HepG2 (cell line): ENCODE data around the gene MRPS21. TPM values are rescaled to one million over a fixed set of nuclear protein-coding genes. Genes with fewer than 3 reads are reported as not detected.
A peak's percentile ranks its signal among the peaks of the same experiment; 100 is the strongest.

Source experiments
- ATAC-seq: fragments of 200-7000 bp; cut with Tn5 transposase; 3 replicates; pipeline ENCODE4 v1.9.1; 2020; ENCODE audit warnings: mild to moderate bottlenecking, moderate library complexity
- BruUV-seq: library from RNA; stranded (reverse); fragments of 400-500 nt; replicated peaks from 2 replicates; lab custom pipeline; 2021; lab: Mats Ljungman, UMichigan
- CTCF ChIA-PET: fragments of 300-600 bp; formaldehyde crosslinking; extraction: SDS; loops from one replicate; lab custom pipeline; 2021; ENCODE audit warnings: low total read pairs, inconsistent platforms, low intra/inter-chr PET ratio; lab: Yijun Ruan, JAX
- POLR2A ChIA-PET: fragments of 350-600 bp; sonication (Branson Sonifier 250); formaldehyde crosslinking; loops from one replicate; lab custom pipeline; 2020; ENCODE audit warnings: antibody characterized with exemption, inconsistent platforms; lab: Yijun Ruan, JAX
- DNase-seq: peaks from one replicate; pipeline ENCODE4 v3.0.0-alpha.2; 2015; ENCODE audit warnings: low spot score
- FAIRE-seq: peaks from 3 replicates; lab custom pipeline; 2011; peaks lifted over from hg19 to GRCh38; lab: Jason Lieb, UNC
- H2AFZ ChIP-seq: one replicate; pipeline ENCODE4 v1.6.1; 2011; ENCODE audit warnings: low read length, inconsistent platforms
- H3K27ac ChIP-seq: fragments of 300-600 bp; 3 replicates; pipeline ENCODE4 v1.8.0; 2011; ENCODE audit warnings: mixed run types, mild to moderate bottlenecking, mixed read lengths, low read length, inconsistent platforms; ENCODE audit not compliant: insufficient read depth; ENCODE audit errors: extremely low read length
- H3K27me3 ChIP-seq, 2 experiments: fragments of 200-600 bp in 1 of 2; 2 replicates in 1 of 2; 3 replicates in 1 of 2; pipeline versions ENCODE4 v1.6.0 to v1.8.0; 2011; ENCODE audit warnings: low read length in 2 of 2, mild to moderate bottlenecking in 2 of 2, moderate library complexity in 2 of 2, inconsistent platforms in 1 of 2; ENCODE audit not compliant: insufficient read depth in 2 of 2, control insufficient read depth in 1 of 2
- H3K36me3 ChIP-seq, 2 experiments: fragments of 200-600 bp in 1 of 2; replicated peaks in 1 of 2; 2 replicates in 1 of 2; 3 replicates in 1 of 2; pipeline versions ENCODE4 v1.5.1 to v1.8.0; 2011; ENCODE audit warnings: low read length in 2 of 2, inconsistent platforms in 1 of 2; ENCODE audit not compliant: insufficient read depth in 2 of 2, control insufficient read depth in 1 of 2
- H3K4me1 ChIP-seq: 2 replicates; pipeline ENCODE4 v1.5.1; 2012; ENCODE audit warnings: low read length, inconsistent platforms; ENCODE audit not compliant: insufficient read depth
- H3K4me2 ChIP-seq: 2 replicates; pipeline ENCODE4 v1.6.0; 2011; ENCODE audit warnings: low read depth, low read length, inconsistent platforms
- H3K4me3 ChIP-seq, 3 experiments: fragments of 200-600 bp in 1 of 3; sonication (generic), shearing (Covaris generic) in 1 of 3; replicated peaks in 1 of 3; 2 replicates each; pipeline ENCODE4 v1.5.1; 2011 to 2016; ENCODE audit warnings: low read length in 3 of 3, inconsistent platforms in 2 of 3, low read depth in 2 of 3, mild to moderate bottlenecking in 2 of 3, control low read depth in 1 of 3, mixed read lengths in 1 of 3; ENCODE audit not compliant: insufficient read depth in 1 of 3
- H3K79me2 ChIP-seq: one replicate; pipeline ENCODE4 v1.6.1; 2011; ENCODE audit warnings: low read length, inconsistent platforms; ENCODE audit not compliant: insufficient read depth
- H3K9ac ChIP-seq: 2 replicates; pipeline ENCODE4 v1.6.0; 2011; ENCODE audit warnings: mild to moderate bottlenecking, low read depth, low read length, inconsistent platforms; ENCODE audit not compliant: insufficient read depth
- H3K9me3 ChIP-seq: 2 replicates; pipeline ENCODE4 v1.5.1; 2012; ENCODE audit warnings: mild to moderate bottlenecking, low read length
- H4K20me1 ChIP-seq: 2 replicates; pipeline ENCODE4 v1.6.0; 2011; ENCODE audit warnings: inconsistent platforms, mild to moderate bottlenecking, low read length, moderate library complexity; ENCODE audit not compliant: insufficient read depth
- BRF2 ChIP-seq: sonication (generic); formaldehyde crosslinking; IDR thresholded peaks from 2 replicates; pipeline ENCODE4 v1.8.1; 2022; ENCODE audit warnings: mild to moderate bottlenecking, missing genetic modification reagents
- GTF2F1 ChIP-seq: fragments of 150-350 bp; IDR thresholded peaks from 2 replicates; pipeline ENCODE4 v1.6.1; 2014; ENCODE audit warnings: low read length
- KDM5A ChIP-seq: fragments of 200-600 bp; sonication (generic); IDR thresholded peaks from 2 replicates; pipeline ENCODE4 v1.7.0; 2018; ENCODE audit warnings: antibody characterized with exemption, mild to moderate bottlenecking, low read length, borderline replicate concordance
- NAIF1 ChIP-seq: sonication (generic); formaldehyde crosslinking; IDR thresholded peaks from 2 replicates; pipeline ENCODE4 v1.5.0; 2020; ENCODE audit warnings: mild to moderate bottlenecking, missing genetic modification reagents, borderline replicate concordance
- ONECUT2 ChIP-seq: sonication (generic); formaldehyde crosslinking; IDR thresholded peaks from 2 replicates; pipeline ENCODE4 v1.4.0; 2020; ENCODE audit warnings: missing genetic modification reagents
- TEAD2 ChIP-seq: sonication (generic); formaldehyde crosslinking; IDR thresholded peaks from 2 replicates; pipeline ENCODE4 v1.9.0; 2021; ENCODE audit warnings: missing genetic modification reagents
- TERF1 ChIP-seq: sonication (generic); formaldehyde crosslinking; IDR thresholded peaks from 2 replicates; pipeline ENCODE4 v1.8.0; 2022; ENCODE audit warnings: mild to moderate bottlenecking, missing genetic modification reagents, moderate library complexity
- ZNF275 ChIP-seq: sonication (generic); formaldehyde crosslinking; IDR thresholded peaks from 2 replicates; pipeline ENCODE4 v1.8.0; 2022; ENCODE audit warnings: missing genetic modification reagents, mild to moderate bottlenecking, inconsistent platforms, borderline replicate concordance
- ZNF704 ChIP-seq: sonication (generic); formaldehyde crosslinking; IDR thresholded peaks from 2 replicates; pipeline ENCODE4 v1.8.1; 2023; ENCODE audit warnings: mild to moderate bottlenecking, inconsistent platforms, moderate library complexity, missing genetic modification reagents, borderline replicate concordance
- ZNF709 ChIP-seq: sonication (generic); formaldehyde crosslinking; IDR thresholded peaks from 2 replicates; pipeline ENCODE4 v1.5.0; 2020; ENCODE audit warnings: mild to moderate bottlenecking, missing genetic modification reagents
- ZNF782 ChIP-seq: sonication (generic); formaldehyde crosslinking; IDR thresholded peaks from 2 replicates; pipeline ENCODE4 v1.4.0; 2020; ENCODE audit warnings: missing genetic modification reagents, mild to moderate bottlenecking, borderline replicate concordance
- ZNF883 ChIP-seq: sonication (generic); formaldehyde crosslinking; IDR thresholded peaks from 2 replicates; pipeline ENCODE4 v1.5.1; 2020; ENCODE audit warnings: mild to moderate bottlenecking, missing genetic modification reagents; ENCODE audit errors: not compliant biosample characterization
- whole genome bisulfite sequencing: methylation state at CpG from one replicate; pipeline ENCODE4 v1.1.6; 2017; ENCODE audit warnings: low lambda C conversion rate; 5-methylcytosine and 5-hydroxymethylcytosine counted together
- in situ Hi-C: cut with HindIII; loops from 2 replicates; pipeline ENCODE4 v1.10.0; 2017; ENCODE audit warnings: low pct_unique_long_range_greater_than_20kb; ENCODE audit not compliant: extremely low pct_ligation_motif_present
- intact Hi-C: fragments of 100-400 bp; cut with micrococcal nuclease; formaldehyde crosslinking; loops from one replicate; pipeline ENCODE4 v1.10.0; 2022; ENCODE audit not compliant: unreplicated experiment
- polyA plus RNA-seq, 8 experiments: library from polyadenylated mRNA; depleted of rRNA in 3 of 8; stranded (reverse) in 7 of 8; unstranded in 1 of 8; fragments of >200 nt; fragmentation: Illumina TruSeq in 4 of 8; extraction: Trizol in 4 of 8; gene quantifications; 2 replicates each; pipeline versions ENCODE4 v1.2.1 to v1.2.3, GENCODE V29; 2011 to 2016; ENCODE audit warnings: low read depth in 4 of 8, missing spikeins in 1 of 8, mixed read lengths in 1 of 8; ENCODE audit not compliant: insufficient read depth in 1 of 8
- total RNA-seq, 5 experiments: library from RNA; depleted of rRNA; stranded (reverse); fragments of >200 nt; fragmentation: Illumina TruSeq; extraction: Trizol; gene quantifications; 2 replicates each; pipeline ENCODE4 v1.2.3, GENCODE V29; 2016; ENCODE audit warnings: low read depth in 1 of 5

MRPS21 gene
- total and polyA plus RNA-seq, 2 of the 13 experiments (the other 11 are each of a cell fraction or from before 2014, with no cell fraction given): 59.4 to 64.2 TPM

GRCh38 chr1:150321826-150322166 is 28.1 kb downstream of the MRPS21 start:
- no peak for TF ChIP-seq TERF1
- peak; percentile 6; the same call in 1 of the 2 replicates for TF ChIP-seq ZNF275 (CRISPR knock-in tag)
- peak; percentile 3; the same call in 1 of the 2 replicates for TF ChIP-seq ONECUT2
- no peak for TF ChIP-seq ZNF709 (CRISPR knock-in tag)
- no peak for TF ChIP-seq ZNF782 (CRISPR knock-in tag)
- TF ChIP-seq NAIF1 (CRISPR knock-in tag): 0 out of 2 replicates have a peak, but pooled peaks have one; percentile 7
- TF ChIP-seq BRF2 (CRISPR knock-in tag): 0 out of 2 replicates have a peak, but pooled peaks have one; percentile 15
- 0 out of 2 replicates have a peak, but pooled peaks have one; percentile 0 for TF ChIP-seq KDM5A
- TF ChIP-seq TEAD2 (CRISPR knock-in tag): 0 out of 2 replicates have a peak, but pooled peaks have one; percentile 14
- TF ChIP-seq ZNF883 (CRISPR knock-in tag): no peak
- no peak for TF ChIP-seq GTF2F1
- TF ChIP-seq ZNF704: 0 out of 2 replicates have a peak, but pooled peaks have one; percentile 14
- ATAC-seq: no peak
- Histone ChIP-seq H3K9ac (peak overlapping the region; percentile 93), H3K4me3 (peak overlapping the region; percentile 83 to 92 (median 85)), H3K4me2 (peak overlapping the region; percentile 78), H3K4me1 (peaks cover 20% of the 10 kb centered on the region), H3K27me3 (no peaks in the 10 kb centered on the region; a peak in 1 of 5 replicates), H4K20me1 (no peaks in the 10 kb centered on the region), H3K9me3 (no peaks in the 10 kb centered on the region), H3K79me2 (peaks cover 32% of the 10 kb centered on the region), H3K27ac (peak overlapping the region; percentile 84), H2AFZ (peak overlapping the region; percentile 76), H3K36me3 (peaks cover 11 to 21% of the 10 kb centered on the region in 2 experiments)
- no peak for FAIRE-seq
- DNase-seq: no peak
- in situ Hi-C loops (no loop called here), intact Hi-C loops (loop anchor here (1.0 to 10.0 kb wide), 2 partner anchors 65 to 83 kb away; no protein-coding TSS in a partner anchor)
- ChIA-PET CTCF (no interaction called here), POLR2A (interaction anchor here (1.1 to 3.0 kb wide), 6 partner anchors 9 to 65 kb away, joined by 4 to 25 read pairs (median 9); partner anchors contain the start of genes APH1A, CA14 and RPRD2)
- BruUV-seq: TSS peak; percentile 92
- 2% methylated on average over 9 of the region's 9 CpGs for WGBS
